Esophagus muscularis mucosa (tissue), 4 donors: ENCODE measurements around the gene MAST3. TPM values are rescaled to one million over a fixed set of nuclear protein-coding genes. Genes with fewer than 3 reads are reported as not detected.

Experiments
- DNase-seq: peaks from one replicate; pipeline ENCODE4 v3.0.0-alpha.2; 2017; ENCODE audit errors: extremely low spot score
- H3K27ac ChIP-seq, 4 donors: fragments of 200-600 bp; sonication (generic); replicated peaks in 1 of 4; 1 replicate in 3 of 4; 2 replicates in 1 of 4; pipeline ENCODE4 v1.5.1; 2016 to 2019; ENCODE audit warnings: mild to moderate bottlenecking in 1 of 4
- H3K27me3 ChIP-seq, 4 donors: fragments of 200-600 bp; sonication (generic); one replicate each; pipeline versions ENCODE4 v1.5.1 to v1.6.0; 2016 to 2019
- H3K36me3 ChIP-seq, 4 donors: fragments of 200-600 bp; sonication (generic); one replicate each; pipeline ENCODE4 v1.5.1; 2016 to 2019
- H3K4me1 ChIP-seq, 4 donors: fragments of 200-600 bp; sonication (generic); one replicate each; pipeline ENCODE4 v1.5.1; 2016 to 2019
- H3K4me3 ChIP-seq, 4 donors: fragments of 200-600 bp; sonication (generic); 1 replicate in 2 of 4; 2 replicates in 2 of 4; pipeline ENCODE4 v1.5.1; 2016 to 2019; ENCODE audit warnings: mild to moderate bottlenecking in 4 of 4, moderate library complexity in 1 of 4
- H3K9me3 ChIP-seq, 4 donors: fragments of 200-600 bp; sonication (generic); 1 replicate in 3 of 4; 2 replicates in 1 of 4; pipeline ENCODE4 v1.5.1; 2016 to 2019
- EP300 ChIP-seq: sonication (generic); formaldehyde crosslinking; IDR thresholded peaks from one replicate; pipeline ENCODE4 v1.6.1; 2017; ENCODE audit warnings: antibody characterized with exemption
- POLR2A ChIP-seq: fragments of 450-650 bp; IDR thresholded peaks from one replicate; pipeline ENCODE4 v1.6.1; 2017; ENCODE audit warnings: antibody characterized with exemption, moderate library complexity, mild to moderate bottlenecking, low read depth
- POLR2AphosphoS5 ChIP-seq, 2 donors: sonication (generic); formaldehyde crosslinking; IDR thresholded peaks; one replicate each; pipeline ENCODE4 v1.6.1; 2017; ENCODE audit warnings: antibody characterized with exemption in 2 of 2
- WGBS: methylation state at CpG from one replicate; pipeline ENCODE4 v1.1.5; 2018; 5-methylcytosine and 5-hydroxymethylcytosine counted together
- intact Hi-C: fragments of 100-400 bp; cut with DNase I; formaldehyde crosslinking; loops from one replicate; pipeline ENCODE4 v1.15.1; 2023
- total RNA-seq, 4 donors: library from RNA; depleted of rRNA; stranded (reverse); fragments of >200 nt; gene quantifications; one replicate each; pipeline versions ENCODE4 v1.1.0 to v1.2.1, GENCODE V29; 2016
- TF ChIP-seq, protein P1 (sequence below), 3 experiments: fragments of 200-600 bp in 2 of 3; fragments of 450-650 bp in 1 of 3; sonication (generic) in 2 of 3; IDR thresholded peaks; one replicate each; pipeline ENCODE4 v1.5.1; 2017 to 2019; ENCODE audit warnings: antibody characterized with exemption in 3 of 3, mild to moderate bottlenecking in 2 of 3, moderate library complexity in 1 of 3

Gene MAST3
- total RNA-seq, 4 donors from 2014 or later: 5.0 to 8.5 (median 6.4) TPM

DNA sequence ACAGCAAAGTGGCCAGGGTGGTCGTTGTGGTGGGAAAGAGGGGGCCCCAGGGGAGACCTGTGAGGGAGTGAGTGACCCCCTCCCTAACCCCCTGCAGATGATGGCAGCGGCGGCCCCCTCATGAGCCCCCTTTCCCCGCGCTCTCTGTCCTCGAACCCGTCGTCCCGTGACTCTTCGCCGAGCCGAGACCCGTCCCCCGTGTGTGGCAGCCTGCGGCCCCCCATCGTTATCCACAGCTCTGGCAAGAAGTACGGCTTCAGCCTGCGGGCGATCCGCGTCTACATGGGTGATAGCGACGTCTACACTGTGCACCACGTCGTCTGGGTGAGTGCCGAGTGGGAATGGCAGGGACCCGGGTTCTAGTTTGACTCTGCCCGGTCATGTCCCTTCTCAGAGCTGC is 47.3 kb downstream of the MAST3 start:
- WGBS: 95% methylated on average over 28 of the region's 28 CpGs
- H3K36me3 ChIP-seq: peaks cover 12 to 91% (median 68%) of the 10 kb centered on the region in 4 donors
- intact Hi-C loops: no loop called here
- H3K27ac ChIP-seq: no peak overlapping the region
- no peak for DNase-seq
- H3K4me1 ChIP-seq: no peaks in the 10 kb centered on the region
- H3K4me3 ChIP-seq: no peak overlapping the region
- no peaks in the 10 kb centered on the region for H3K9me3 ChIP-seq
- H3K27me3 ChIP-seq: no peaks in the 10 kb centered on the region
- TF ChIP-seq, protein P1, sequence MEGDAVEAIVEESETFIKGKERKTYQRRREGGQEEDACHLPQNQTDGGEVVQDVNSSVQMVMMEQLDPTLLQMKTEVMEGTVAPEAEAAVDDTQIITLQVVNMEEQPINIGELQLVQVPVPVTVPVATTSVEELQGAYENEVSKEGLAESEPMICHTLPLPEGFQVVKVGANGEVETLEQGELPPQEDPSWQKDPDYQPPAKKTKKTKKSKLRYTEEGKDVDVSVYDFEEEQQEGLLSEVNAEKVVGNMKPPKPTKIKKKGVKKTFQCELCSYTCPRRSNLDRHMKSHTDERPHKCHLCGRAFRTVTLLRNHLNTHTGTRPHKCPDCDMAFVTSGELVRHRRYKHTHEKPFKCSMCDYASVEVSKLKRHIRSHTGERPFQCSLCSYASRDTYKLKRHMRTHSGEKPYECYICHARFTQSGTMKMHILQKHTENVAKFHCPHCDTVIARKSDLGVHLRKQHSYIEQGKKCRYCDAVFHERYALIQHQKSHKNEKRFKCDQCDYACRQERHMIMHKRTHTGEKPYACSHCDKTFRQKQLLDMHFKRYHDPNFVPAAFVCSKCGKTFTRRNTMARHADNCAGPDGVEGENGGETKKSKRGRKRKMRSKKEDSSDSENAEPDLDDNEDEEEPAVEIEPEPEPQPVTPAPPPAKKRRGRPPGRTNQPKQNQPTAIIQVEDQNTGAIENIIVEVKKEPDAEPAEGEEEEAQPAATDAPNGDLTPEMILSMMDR (IDR thresholded peaks at IDR 0.05): no peak
- no peak for TF ChIP-seq EP300
- TF ChIP-seq POLR2AphosphoS5 (IDR thresholded peaks at IDR 0.05): no peak
- no peak for TF ChIP-seq POLR2A

DNA sequence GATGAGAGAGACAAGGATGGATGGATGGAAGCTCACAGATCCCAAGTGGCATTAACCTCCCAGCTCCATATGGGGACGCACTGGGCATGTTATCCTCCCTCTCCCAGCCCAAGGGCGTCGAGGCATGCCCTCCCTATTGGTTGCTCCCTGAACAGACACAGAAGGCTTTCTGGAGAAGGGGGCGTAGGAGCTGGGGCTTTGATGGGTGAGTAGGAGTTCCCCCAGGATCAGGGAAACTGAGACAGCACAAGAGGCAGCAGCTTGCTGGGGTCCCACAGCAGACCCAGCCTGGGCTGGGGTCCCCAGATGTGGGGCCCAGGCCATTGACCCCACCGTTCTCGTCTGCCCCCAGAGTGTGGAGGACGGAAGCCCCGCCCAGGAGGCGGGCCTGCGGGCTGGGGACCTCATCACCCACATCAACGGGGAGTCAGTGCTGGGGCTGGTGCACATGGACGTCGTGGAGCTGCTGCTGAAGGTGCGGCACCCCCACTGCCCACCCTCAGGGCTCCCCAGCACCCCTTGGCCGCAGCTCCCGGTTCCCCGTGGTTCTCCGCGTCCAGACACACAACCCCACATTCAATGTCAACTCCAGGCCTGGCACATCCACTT is 47.9 kb downstream of the MAST3 start:
- Histone ChIP-seq H3K36me3 (peaks cover 12 to 86% (median 64%) of the 10 kb centered on the region in 4 donors), H3K4me3 (no peak overlapping the region), H3K9me3 (no peaks in the 10 kb centered on the region), H3K4me1 (no peaks in the 10 kb centered on the region), H3K27ac (no peak overlapping the region), H3K27me3 (no peaks in the 10 kb centered on the region)
- WGBS: 100% methylated on average over 4 of the region's 19 CpGs
- intact Hi-C loops: no loop called here
- TF ChIP-seq, protein P1 (IDR thresholded peaks at IDR 0.05): no peak
- no peak for TF ChIP-seq POLR2A
- no peak for TF ChIP-seq EP300
- TF ChIP-seq POLR2AphosphoS5 (IDR thresholded peaks at IDR 0.05): no peak
- no peak for DNase-seq

DNA sequence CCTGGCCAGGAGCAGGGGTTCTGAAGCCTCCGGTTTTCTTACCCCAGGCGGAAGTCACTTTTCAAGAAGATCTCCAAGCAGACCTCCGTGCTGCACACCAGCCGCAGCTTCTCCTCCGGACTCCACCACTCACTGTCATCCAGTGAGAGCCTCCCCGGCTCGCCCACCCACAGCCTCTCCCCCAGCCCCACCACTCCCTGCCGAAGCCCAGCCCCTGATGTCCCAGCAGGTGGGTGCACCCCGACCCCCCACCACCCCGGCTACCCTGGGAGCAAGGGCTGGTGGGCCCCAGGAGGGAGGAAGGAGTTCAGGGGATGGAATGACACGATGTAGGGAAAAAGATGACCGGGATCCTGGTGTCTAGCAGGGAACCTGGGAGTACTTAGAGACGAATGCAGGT is 49.8 kb downstream of the MAST3 start:
- peaks cover 12 to 67% (median 51%) of the 10 kb centered on the region in 4 donors for H3K36me3 ChIP-seq
- no peaks in the 10 kb centered on the region for H3K27me3 ChIP-seq
- DNase-seq: no peak
- intact Hi-C loops: no loop called here
- no peak overlapping the region for H3K27ac ChIP-seq
- TF ChIP-seq EP300: no peak
- TF ChIP-seq, protein P1 (IDR thresholded peaks at IDR 0.05): no peak
- TF ChIP-seq POLR2AphosphoS5 (IDR thresholded peaks at IDR 0.05): no peak
- no peak for TF ChIP-seq POLR2A
- WGBS: 93% methylated on average over 11 of the region's 13 CpGs
- H3K4me1 ChIP-seq: peaks cover 6 to 11% (median 10%) of the 10 kb centered on the region in 4 donors
- H3K4me3 ChIP-seq: no peak overlapping the region
- H3K9me3 ChIP-seq: no peaks in the 10 kb centered on the region

DNA sequence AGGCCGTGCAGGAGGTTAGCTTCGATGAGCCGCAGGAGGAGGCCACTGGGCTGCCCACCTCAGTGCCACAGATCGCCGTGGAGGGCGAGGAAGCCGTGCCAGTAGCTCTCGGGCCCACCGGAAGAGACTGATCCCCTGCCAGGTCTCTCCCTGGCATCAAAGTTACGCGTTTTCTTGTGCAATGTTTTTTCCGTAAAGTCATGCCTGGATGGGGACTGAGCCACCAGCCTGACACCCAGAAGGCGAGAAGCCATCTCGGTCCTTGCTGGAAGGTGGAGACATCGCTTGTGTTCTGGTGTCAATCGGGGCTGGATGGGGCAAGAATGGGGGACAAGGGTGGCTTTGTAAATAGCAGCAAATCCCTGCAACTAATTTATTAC is 52.0 kb downstream of the MAST3 start:
- intact Hi-C loops: no loop called here

DNA sequence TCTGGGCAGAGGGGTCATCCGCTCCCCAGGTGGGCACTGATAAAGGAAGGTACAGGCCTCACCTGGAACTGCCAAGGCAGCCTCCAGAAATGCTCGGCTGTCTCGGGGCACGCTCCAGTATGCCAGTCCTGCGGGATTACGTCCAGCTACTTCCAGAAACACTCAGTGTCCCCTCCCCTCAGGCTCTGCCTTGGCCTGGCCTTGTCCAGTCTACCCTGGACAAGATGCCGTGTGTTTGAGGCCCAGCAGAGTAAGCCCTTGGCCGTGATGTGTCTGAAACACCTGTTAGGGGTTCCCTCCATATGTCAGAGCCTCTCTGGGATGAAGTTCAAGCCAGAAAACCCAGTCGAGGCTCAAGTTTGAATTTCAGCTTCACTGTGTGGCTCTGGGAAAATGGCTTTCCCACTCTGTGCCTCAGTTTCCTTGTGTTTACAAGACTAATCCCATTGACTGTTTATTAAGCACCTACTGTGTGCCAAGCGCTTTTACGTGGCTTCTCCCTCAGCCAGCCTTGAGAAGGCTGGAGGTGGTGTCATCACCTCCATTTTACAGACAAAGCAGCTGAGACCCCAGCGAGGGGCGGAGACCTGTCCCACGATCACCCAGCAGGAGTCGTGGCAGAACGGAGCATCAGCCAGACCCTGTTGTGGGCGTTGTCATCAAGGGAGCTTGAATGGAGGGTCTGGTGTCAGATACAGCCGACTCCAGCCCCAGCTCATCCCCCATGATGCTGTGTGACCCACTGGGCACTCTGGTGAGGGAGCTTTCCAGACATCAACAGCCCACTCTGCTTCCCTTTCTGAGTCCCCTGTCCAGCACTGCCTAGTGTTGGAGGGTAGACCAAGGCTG is 53.4 kb downstream of the MAST3 start:
- Histone ChIP-seq H3K36me3 (peaks cover 8 to 38% (median 22%) of the 10 kb centered on the region in 4 donors), H3K27me3 (no peaks in the 10 kb centered on the region), H3K4me1 (peaks cover 21 to 39% (median 36%) of the 10 kb centered on the region in 4 donors), H3K4me3 (no peak overlapping the region), H3K9me3 (no peaks in the 10 kb centered on the region), H3K27ac (peak overlapping the region; percentile 89 to 97 (median 94))
- TF ChIP-seq POLR2A: no peak
- no peak for TF ChIP-seq POLR2AphosphoS5 (IDR thresholded peaks at IDR 0.05)
- TF ChIP-seq, protein P1 (IDR thresholded peaks at IDR 0.05): no peak
- no peak for TF ChIP-seq EP300
- intact Hi-C loops: loop anchor here (5.0 to 10.0 kb wide), 2 partner anchors 39 to 146 kb away; partner anchors contain the start of gene ARRDC2
- WGBS: 84% methylated on average over 16 of the region's 18 CpGs
- DNase-seq: no peak

More for the DNA sequence above, 52.0 kb downstream of the MAST3 start:
- no peak overlapping the region for H3K27ac ChIP-seq
- no peak for TF ChIP-seq POLR2A
- no peak for TF ChIP-seq EP300
- no peak for DNase-seq
- WGBS: 85% methylated on average over 13 of the region's 16 CpGs
- H3K9me3 ChIP-seq: no peaks in the 10 kb centered on the region
- H3K4me3 ChIP-seq: no peak overlapping the region
- H3K27me3 ChIP-seq: no peaks in the 10 kb centered on the region
- H3K4me1 ChIP-seq: peaks cover 17 to 24% (median 22%) of the 10 kb centered on the region in 4 donors
- peaks cover under 1 to 45% (median 31%) of the 10 kb centered on the region in 4 donors for H3K36me3 ChIP-seq
